HG03196 (cell line): Measurements from ENCODE around the gene SMG6.
"Not testable (repeated sequence)": the region's sequence is repeated elsewhere in the genome, so short reads cannot be mapped to it uniquely, and the experiment has no call there.

Experiments used
- ATAC-seq: cut with Tn5 transposase; IDR thresholded peaks from one replicate; pipeline ENCODE4 v1.9.1; 2021; ENCODE audit not compliant: unreplicated experiment

Gene SMG6

DNA sequence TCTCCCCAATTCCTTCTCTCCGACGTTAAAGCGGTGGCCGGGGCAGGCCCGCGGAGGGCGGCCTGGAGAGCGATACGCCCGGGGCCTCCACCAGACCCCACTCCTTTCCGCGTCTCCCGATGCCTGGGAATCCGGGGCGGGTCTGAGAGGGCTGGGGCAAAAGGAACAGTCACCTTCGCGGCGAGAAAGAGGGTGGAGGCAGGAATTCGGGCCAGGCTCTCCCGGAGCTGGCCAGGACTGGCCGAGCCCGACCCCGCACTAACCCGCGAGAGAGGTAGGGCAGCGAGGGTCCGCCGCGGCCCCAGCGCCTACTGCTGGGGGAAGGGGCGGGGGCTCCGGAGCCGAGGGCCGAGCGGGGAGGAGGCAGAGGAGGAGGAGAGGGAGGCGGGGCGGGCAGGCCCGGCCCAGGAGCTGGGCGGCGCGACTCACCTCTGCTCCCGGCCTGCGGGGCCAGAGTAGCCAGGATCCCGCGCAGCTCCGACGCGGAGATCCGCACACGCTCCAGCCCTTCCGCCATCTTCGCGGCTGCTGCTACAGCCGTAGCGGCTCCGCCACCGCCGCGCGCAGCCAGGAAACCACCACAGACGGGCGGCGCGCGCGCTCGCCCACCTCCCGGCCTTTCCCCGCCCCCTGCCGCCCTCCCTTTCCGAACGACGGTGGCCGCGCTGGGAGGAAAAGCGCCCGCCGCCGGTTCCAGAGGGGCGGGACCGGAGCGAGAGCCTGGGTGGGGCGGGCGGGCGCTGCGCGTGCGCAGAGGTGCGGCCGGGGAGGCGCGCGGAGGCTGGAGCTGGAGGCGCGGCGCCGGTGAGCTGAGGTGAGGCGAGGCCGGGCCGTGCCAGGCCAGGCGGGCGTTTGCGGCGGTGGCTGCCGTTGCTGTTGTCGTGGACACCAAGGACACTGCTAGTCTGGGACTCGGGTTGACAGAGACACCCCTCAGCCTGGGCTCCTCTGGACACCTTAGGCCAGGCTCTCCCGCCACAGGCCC is at the start of gene SMG6, which contains the start of gene SRR:
SMG6 (minus strand) TSS at position 582 of the 985 bp plus-strand sequence; CDS start at position 517, 65 bp downstream.
SRR (plus strand) TSS at position 747 of the 985 bp plus-strand sequence. CDS start 11,611 bp downstream, outside the sequence.
- peak; percentile 87 for ATAC-seq

DNA sequence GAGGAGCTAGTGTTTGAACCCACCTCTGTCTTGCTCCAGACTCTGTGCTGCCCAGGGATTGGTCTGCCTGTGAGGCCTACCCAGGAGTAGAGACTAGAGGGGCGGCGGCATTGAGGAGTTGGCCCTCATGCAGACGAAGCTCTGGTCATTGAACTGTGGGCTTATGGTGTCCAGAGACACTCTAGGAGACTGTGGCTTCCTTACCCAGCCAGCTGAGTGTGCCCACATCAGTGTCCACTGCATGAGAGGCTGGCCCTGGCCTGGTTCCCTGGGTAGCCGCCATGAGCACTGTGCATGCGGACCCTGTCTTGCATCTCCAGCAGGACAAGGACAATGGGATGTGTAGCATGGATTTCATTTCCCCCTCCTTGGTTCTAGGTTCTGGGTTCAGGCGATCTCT is 47.7 kb upstream of the SMG6 start:
- no peak for ATAC-seq

DNA sequence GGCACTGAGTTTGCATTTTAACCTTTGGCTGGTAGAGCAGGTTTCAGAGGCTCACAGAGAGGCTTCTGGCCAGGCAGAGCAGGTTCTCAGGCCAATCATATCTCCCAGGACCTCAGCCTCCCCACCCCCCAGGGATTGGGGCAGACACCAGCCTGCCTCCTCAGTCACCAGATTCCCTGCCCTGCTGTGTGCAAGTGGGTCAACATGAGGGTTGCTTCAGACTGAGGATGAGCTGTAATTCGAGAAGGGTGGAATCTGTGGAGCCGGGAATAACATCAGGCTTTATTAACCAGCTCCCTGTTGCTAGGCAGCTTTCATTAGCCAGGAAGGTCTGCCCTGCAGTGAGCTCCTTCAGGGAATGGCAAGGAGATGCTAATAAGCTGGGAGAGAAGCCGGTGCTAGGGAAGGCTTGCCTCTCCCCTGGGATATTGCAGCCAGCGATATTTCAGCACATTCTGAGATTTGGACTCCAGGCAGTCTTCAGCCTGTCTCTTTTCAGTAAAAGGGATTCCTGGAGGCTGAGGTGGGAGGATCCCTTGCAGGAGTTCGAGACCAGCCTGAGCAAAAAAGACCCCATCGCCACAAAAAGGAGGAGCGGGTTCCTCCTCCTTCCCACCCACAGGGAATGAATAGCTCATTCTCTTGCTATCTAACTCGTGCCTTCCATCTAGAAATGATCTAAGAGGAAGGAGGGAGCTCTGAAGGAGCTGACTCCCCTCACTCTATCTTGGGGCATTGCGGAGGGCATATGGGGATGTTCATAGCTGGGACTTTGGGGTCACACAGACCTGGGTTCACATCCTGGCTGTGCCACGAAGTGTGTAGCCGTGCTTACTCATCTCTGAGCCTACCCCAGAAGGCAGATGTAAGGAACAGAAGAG is 44.5 kb upstream of the SMG6 start:
- no peak for ATAC-seq

DNA sequence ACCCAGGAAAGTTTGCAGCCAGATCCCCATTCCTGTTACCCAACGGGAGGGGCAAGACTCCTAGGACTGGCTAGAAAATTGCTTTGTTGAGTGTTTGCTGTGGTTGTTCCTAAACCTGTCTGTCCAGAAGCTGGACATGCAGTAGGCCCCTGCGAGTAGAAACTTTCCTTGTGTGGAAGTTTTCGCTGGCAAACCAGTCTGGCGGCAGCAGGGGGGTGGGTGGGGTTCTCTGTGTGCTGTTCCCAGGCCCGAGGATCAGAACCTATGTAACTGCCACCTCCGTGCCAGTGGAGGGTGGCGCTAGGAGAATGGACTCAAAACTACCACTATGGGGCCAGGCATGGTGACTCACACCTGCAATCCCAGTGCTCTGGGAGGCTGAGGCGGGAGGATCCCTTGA is 42.9 kb upstream of the SMG6 start:
- ATAC-seq = no peak

DNA sequence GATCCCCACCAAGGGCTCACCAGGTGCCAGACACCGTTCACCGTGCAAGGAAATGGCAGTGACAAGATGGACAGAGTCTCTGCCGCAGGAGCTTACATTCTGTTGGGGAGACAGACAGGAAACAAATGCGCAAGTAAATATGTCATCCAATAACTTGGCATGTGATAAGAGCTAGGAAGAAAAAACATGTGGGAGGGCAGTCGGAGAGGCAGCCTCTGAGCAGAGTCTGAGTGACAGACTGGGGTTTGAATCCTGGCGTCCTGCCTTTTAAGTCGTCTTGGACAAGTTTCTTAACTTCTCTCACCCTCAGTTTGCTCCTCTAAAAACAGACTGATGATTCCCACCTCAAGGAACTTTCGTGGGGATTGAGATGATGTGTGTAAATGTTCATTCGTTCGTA is 40.9 kb upstream of the SMG6 start:
- no peak for ATAC-seq

DNA sequence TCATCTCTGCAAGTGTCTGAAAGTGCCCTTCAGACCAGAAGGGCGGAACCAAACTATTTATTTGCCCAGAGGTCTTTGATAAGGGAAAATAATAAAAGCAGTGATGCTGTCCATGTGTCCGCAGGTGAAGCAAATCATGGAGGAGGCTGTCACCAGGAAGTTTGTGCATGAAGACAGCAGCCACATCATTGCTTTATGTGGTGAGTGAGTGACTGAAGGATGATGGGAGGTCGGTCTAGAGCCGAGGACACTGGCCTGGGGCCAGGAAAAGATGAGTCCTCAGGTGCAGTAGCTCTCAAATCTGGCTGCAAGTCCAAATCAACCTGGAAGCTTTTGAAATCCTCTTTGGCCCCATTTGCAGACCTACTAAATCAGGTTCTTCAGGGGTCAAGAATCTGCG is 39.8 kb upstream of the SMG6 start:
- no peak for ATAC-seq

DNA sequence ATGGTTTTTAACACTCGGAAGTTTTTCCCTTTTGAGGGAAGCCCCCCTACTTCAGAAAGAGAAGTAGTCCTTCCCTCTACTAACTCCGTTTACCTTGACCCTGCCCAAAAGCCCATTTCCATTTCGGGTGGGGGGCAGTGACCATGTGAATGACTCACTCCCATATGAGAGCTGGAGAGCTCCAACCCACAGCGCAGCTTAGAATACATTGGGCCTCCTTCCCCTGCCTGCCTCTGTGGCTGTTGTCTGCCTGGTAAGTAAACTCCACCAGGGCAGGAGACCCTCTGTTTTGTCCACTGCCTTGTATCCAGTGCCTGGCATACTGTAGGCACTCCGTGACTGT is 34.7 kb upstream of the SMG6 start:
- ATAC-seq = no peak

DNA sequence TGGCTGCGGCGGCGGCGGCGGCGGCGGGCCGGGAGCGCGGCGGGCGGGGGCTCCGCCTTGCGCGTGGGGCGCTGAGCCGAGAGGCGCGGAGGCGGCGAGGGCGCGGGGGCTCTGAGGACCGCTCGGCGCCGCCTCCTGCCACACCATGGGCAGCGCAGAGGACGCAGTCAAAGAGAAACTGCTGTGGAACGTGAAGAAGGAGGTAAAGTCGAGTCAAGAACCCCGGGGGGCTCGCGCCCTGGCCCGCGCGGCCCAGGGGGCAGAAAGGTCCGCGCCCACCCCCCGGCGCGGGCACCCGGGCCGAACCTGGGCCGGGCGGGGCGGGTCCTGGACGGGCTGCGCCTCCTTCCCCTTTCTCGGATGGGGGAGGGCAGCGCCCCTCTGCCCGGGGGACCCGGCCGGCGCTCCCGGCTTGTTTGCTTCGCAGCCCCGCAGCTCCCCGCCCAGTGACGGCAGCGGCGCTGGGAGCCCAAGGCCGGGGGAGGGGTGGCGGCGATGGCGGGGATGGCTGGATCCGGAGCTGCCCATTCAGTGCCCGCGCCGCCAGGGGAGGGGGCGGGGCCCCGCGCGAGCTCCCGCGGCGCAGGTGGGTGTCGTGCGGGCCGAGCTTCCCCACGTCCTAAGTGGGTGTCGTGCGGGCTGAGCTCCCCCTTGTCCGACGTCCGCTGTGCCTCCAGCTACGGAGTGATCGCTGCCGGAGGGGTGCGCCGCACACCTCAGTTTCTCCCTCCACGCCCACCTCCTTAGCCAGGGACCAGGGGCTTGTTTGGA is 34.1 kb upstream of the SMG6 start:
- ATAC-seq = peak; percentile 21

DNA sequence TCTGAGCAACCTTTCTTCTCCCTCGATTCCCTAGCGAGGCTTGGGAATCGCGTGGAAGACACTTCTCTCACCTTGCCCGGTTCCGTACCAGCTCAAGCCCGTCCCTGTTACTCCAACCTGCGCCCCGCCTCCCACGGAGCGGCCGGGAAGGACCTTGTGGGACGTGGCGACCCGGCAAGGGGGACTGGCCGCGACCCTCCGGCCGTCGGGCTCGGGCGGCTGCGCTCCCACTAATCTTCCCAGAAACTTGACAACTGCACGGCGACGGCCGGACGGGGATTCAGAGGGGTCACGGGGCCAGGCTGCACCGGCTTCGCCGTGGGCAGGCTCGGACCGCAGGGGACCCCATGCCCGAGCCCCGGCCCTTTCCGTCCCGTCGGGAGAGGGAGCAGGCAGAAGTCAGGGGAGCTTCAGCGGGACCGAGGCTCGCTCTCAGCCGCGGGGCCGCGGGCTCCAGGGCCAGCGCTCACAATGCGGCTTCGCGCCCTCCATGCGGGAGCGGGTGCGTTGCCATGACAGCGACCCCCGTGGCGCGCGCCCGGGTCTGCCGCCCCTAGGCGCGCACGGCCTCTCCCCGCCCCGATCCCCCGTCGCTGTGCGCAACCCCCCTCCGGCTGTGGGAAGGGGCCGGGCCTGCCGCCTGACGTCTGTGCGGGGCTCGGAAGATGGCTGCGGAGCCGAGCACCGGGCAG is 33.4 kb upstream of the SMG6 start, which contains the start of gene SGSM2:
SGSM2 (plus strand) TSS at position 650 of the 692 bp plus-strand sequence. CDS start 188 bp downstream, outside the sequence.
- peak; percentile 30 for ATAC-seq

DNA sequence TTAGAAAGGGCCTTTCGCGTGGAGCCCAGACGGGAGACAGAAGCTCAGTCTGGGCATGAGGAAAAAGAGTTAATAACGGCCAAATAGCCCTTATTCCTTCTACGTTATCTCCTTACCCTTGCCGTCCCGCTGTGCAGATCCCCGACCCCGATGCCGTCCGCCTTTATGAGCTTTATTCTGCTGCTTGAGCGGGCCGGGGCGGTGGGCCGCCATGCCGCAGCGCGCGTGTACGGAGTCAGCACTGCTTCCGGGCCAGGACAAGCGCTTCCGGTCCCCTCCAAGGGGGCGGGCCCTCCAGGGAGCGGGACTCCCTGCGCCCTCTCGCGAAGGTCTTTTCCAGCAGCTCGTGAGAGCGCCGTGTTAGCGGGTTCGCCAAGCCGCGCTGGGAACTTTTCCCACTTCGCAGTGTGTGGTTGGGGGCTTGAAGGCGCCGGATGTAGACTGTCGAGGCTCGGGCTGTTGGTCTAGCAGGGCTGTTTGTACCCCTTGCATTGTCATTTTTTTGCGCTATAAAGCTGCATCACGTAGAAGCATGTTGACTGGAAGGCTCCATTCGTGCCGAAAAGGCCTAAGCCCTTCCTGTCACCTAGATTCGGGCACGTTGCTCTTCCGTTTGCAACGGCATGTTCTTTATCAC is 32.7 kb upstream of the SMG6 start, which contains the start of gene TSR1:
TSR1 (minus strand) TSS at position 243 of the 637 bp plus-strand sequence; CDS start at position 213, 30 bp downstream.
- ATAC-seq = peak; percentile 80

DNA sequence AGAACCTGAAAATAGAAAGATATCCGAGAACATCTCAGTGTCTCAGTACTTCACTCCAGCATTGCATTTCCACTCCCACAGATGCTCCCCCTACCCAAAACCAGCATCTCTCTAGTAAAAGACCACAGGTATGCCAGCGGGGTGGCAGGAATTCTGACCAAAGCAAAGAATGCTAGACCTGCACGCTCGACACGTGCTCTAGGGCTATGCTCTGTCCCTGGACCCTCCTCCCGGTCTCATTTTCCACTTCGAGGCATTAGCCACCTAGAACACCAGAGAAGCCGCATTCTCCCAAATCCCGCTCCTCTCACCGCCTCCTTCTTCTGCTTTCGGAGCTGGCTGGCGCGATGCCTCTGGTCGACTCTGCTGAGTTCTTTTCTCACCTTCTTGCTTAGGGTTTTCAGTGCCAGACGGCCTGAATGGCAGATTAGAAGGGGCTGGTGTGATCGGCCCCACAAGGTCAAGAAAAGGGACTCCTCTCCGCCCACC is 32.2 kb upstream of the SMG6 start:
- ATAC-seq = no peak

DNA sequence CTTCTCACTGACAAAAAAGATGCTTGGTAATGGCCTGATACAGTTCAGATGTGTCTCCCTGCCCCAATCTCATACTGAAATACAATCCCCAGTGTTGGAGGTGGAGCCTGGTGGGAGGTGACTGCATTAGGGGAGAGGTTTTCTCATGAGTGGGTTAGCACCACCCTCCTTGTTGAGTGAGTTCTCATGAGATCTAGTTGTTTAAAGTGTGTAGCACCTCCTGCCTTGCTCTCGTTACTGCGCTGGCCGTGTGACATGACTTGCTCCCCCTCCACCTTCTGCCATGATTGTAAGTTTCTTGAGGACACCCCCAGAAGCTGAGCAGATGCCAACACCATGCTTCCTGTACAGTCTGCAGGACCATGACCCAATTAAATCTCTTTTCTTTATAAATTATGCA is 27.7 kb upstream of the SMG6 start:
- ATAC-seq = no peak

DNA sequence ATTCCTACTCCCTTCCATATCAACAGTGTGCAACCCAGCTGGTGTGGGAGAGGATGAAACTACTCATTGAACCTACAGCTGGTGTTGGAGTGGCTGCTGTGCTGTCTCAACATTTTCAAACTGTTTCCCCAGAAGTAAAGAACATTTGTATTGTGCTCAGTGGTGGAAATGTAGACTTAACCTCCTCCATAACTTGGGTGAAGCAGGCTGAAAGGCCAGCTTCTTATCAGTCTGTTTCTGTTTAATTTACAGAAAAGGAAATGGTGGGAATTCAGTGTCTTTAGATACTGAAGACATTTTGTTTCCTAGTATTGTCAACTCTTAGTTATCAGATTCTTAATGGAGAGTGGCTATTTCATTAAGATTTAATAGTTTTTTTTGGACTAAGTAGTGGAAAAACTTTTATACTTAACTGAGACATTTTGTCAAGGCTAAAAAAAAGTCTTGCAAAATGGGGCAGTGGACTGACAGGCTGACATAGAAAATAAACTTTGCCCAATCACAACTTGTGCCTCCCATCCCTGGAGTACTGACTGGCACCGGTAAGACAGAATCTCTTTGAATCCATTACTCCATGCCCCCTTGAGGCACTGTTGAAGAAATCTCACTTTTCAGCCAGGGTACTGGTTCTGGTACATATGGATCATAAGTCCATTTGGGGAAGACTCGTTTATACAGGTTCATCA is 20.2 kb upstream of the SMG6 start:
- ATAC-seq = no peak

DNA sequence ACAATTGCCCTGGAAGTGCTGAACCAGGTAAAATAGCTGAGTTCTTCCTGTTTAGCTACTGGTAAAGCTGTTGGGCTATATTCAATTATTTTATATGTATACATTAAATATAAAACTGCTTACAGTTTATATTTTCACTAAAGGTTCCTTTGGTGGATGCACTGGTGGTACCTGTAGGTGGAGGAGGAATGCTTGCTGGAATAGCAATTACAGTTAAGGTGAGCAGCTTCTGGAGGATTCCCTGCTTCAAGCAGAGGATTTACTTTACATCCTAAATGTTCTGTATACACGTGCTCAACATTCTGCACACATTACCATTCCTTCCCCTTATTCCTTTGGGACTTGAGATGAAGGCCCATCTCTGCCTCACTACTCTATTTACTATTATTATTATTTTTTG is 17.8 kb upstream of the SMG6 start:
- no peak for ATAC-seq

DNA sequence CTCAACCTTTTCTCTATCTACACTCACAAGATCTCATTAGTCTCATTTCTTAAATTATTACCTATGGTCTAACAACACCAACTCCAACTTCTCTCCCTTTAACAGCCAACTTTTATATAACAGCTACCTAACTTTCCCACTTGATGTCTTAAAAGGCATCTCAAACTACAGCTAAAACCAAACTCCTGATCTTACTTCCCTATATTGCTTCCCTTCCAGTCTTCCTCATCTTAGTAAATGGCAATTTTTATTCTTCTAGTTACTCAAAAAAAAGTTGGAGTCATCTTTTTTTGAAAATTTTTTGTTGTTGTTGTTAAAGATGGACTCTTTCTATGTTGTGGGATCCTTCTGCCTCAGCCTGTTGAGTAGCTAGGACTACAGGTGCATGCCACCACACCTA is 15.5 kb upstream of the SMG6 start:
- ATAC-seq = no peak

DNA sequence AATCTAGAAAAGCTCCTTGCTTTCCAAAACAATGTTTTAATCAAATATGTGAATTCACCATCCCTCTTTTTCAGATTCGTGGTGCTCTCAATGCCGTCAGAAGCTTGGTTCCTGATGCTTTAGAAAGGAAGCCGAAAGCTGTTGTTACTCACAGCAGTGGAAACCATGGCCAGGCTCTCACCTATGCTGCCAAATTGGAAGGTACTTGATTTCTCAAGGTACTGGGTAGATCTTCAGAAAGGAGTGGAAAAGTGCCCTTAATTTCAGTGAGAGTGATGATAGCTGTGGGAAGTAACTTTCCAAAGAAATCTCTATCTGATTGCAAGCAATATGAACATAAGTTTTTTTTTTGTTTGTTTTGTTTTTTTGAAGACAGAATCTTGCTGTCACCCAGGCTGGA is 14.2 kb upstream of the SMG6 start:
- no peak for ATAC-seq

DNA sequence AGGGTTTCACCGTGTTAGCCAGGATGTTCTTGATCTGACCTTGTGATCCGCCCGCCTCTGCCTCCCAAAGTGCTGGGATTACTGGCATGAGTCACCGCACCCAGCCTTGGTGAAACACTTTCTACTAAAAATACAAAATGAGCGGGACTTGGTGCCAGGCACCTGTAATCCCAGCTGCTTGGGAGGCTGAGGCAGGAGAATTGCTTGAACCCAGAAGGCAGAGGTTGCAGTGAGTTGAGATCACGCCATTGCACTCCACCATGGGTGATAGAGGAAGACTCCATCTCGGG is 13.3 kb upstream of the SMG6 start:
- ATAC-seq = not testable (repeated sequence)

DNA sequence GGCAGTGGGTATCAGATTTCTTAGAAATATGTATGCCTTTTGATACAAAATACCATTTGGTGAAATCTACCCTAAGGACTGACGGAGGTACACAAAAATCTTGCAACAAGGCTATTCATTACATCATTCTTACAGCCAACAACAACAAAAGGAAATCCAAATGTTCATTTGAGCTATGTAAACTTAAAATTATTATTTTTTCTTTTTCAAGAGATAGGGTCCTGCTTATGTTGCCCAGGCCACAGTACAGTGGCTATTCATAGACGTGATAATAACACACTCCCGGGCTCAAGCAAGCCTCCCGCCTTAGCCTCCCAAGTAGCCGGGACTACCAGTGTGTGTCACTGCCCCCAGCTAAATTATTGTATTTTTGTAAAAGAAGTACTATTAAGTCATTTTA is 9.2 kb upstream of the SMG6 start:
- no peak for ATAC-seq
